ENCODE results near the gene ABCB6. TPM values are rescaled to one million over a fixed set of nuclear protein-coding genes. Genes with fewer than 3 reads are reported as not detected.

The ABCB6 gene
- polyA plus RNA-seq, 1 donor (not counting 4 experiments of a cell fraction or from before 2014, with no cell fraction given) = 10.5 TPM

DNA sequence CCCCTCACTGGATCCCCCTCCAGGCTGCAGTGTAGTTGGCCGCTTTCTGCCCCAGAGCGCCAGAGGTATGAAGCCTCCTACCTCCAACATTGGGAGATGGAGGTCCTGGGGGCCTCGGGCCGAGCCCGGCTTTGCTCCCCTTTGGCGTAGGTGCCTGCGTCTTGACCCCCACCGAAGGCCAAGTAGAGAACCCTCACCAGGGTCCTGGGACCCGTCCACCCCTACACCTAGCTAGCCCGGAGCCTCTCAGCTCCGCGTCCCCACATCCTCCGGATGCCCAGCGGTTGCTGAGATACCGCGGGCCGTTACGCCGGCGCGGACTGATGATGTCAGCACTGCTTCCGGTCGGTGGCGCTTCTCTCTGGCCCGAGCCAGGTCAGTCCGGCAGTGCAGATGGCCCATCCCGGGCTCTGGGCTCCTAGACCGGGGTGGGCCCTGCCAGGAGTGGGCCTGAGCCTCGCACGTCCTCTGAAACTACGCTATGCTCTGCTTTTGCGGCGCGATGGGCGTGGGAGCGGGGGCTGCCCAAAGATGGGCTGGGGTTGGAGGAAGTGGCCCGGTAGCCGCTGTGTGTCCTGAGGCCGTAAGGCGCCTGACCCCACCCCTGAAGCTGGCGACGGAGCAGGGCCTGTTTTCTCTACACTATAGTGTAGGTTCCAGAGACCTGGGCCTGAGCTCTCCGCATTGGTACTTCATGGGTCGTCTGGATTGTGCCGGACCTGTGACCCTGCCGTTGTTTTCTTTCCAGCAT, 26.6 kb upstream of the ABCB6 start, which contains the start of the genes GLB1L and STK16:
Gene GLB1L (minus strand): TSS at position 297 of the 751 bp plus-strand sequence. CDS start 1,871 bp downstream, outside the sequence.
Gene STK16 (plus strand): TSS at position 332 of the 751 bp plus-strand sequence. CDS start 521 bp downstream, outside the sequence.
- FAIRE-seq = no peak
- dilution Hi-C loops (cut with MboI; ENCODE audit: extremely low pct_ligation_motif_present, low sequenced_read_pairs) = no loop called here

DNA sequence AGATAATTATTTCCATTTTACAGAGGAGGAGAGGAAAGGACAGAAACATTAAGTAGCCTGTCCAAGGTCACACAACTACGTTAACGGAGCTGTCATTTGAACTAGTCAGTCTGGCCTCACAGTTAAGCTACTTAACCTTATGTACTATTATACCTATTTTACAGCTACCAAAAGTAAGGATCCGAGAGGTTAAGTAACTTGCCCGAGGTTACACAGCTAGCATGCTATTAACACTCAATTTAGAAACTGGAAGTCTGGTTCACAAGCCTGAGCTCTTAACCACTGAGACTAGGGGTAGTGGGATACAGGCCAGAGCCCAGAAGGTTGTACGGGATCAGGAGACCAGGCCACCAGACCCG, 26.0 kb upstream of the ABCB6 start:
- H4K20me1 ChIP-seq (ENCODE audit: control insufficient read depth, extremely low read depth, insufficient read depth, low read length) = peaks cover 3% of the 10 kb centered on the region

More for the DNA sequence above, 26.6 kb upstream of the ABCB6 start, which contains the start of the genes GLB1L and STK16:
- Histone ChIP-seq H3K9me3 (ENCODE audit: control insufficient read depth, low read depth, low read length) (no peaks in the 10 kb centered on the region), H3K9me1 (ENCODE audit: control insufficient read depth, extremely low read depth, insufficient read depth, low read length) (no peaks in the 10 kb centered on the region), H3K27ac (ENCODE audit: control insufficient read depth, insufficient read depth, low read length) (peak within 1 kb of the TSS; percentile 91), H3K4me1 (ENCODE audit: control insufficient read depth, extremely low read depth, insufficient read depth, low read length) (peaks cover 45% of the 10 kb centered on the region), H2AFZ (ENCODE audit: control insufficient read depth, low read length) (peak within 1 kb of the TSS; percentile 89), H3K36me3 (ENCODE audit: control insufficient read depth in 2 of 2, extremely low read depth in 1 of 2, insufficient read depth in 2 of 2, low read length in 2 of 2) (peaks cover 16 to 20% of the 10 kb centered on the region in 2 experiments), H3K27me3 (ENCODE audit: control insufficient read depth, extremely low read depth, insufficient read depth, low read length) (no peaks in the 10 kb centered on the region), H3K9ac (ENCODE audit: control insufficient read depth, extremely low read depth, insufficient read depth, low read length) (peak within 1 kb of the TSS; percentile 94), H3K4me3 (ENCODE audit: control insufficient read depth in 2 of 3, extremely low read depth in 1 of 3, insufficient read depth in 2 of 3, low read depth in 1 of 3, low read length in 3 of 3) (peak within 1 kb of the TSS; percentile 72 to 94 (median 92)), H3K4me2 (ENCODE audit: control insufficient read depth, extremely low read depth, insufficient read depth, low read depth, low read length) (peak within 1 kb of the TSS; percentile 98), H3K79me2 (ENCODE audit: control insufficient read depth, insufficient read depth, low read length) (peaks cover 27% of the 10 kb centered on the region), H4K20me1 (ENCODE audit: control insufficient read depth, extremely low read depth, insufficient read depth, low read length) (peaks cover 5% of the 10 kb centered on the region)
- DNase-seq (ENCODE audit: low read depth, low spot score) = peak; percentile 63
- TF ChIP-seq EZH2 (IDR thresholded peaks at IDR 0.05; ENCODE audit: low read length) = no peak
- TF ChIP-seq, protein P1, sequence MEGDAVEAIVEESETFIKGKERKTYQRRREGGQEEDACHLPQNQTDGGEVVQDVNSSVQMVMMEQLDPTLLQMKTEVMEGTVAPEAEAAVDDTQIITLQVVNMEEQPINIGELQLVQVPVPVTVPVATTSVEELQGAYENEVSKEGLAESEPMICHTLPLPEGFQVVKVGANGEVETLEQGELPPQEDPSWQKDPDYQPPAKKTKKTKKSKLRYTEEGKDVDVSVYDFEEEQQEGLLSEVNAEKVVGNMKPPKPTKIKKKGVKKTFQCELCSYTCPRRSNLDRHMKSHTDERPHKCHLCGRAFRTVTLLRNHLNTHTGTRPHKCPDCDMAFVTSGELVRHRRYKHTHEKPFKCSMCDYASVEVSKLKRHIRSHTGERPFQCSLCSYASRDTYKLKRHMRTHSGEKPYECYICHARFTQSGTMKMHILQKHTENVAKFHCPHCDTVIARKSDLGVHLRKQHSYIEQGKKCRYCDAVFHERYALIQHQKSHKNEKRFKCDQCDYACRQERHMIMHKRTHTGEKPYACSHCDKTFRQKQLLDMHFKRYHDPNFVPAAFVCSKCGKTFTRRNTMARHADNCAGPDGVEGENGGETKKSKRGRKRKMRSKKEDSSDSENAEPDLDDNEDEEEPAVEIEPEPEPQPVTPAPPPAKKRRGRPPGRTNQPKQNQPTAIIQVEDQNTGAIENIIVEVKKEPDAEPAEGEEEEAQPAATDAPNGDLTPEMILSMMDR (optimal IDR thresholded peaks at IDR 0.05 in 1 of 3, IDR thresholded peaks at IDR 0.05 in 1 of 3, conservative IDR thresholded peaks at IDR 0.05 in 1 of 3; ENCODE audit: extremely low read depth in 1 of 3, insufficient read depth in 2 of 3, low read length in 3 of 3) = no peak

More for the DNA sequence above, 26.0 kb upstream of the ABCB6 start:
- FAIRE-seq (no peak), DNase-seq (ENCODE audit: low read depth, low spot score) (no peak)
- dilution Hi-C loops (cut with MboI; ENCODE audit: extremely low pct_ligation_motif_present, low sequenced_read_pairs) = no loop called here
- H2AFZ ChIP-seq (ENCODE audit: control insufficient read depth, low read length) = peak overlapping the region; percentile 89
- peak overlapping the region; percentile 72 to 94 (median 92) for H3K4me3 ChIP-seq (ENCODE audit: control insufficient read depth in 2 of 3, extremely low read depth in 1 of 3, insufficient read depth in 2 of 3, low read depth in 1 of 3, low read length in 3 of 3)
- H3K27me3 ChIP-seq (ENCODE audit: control insufficient read depth, extremely low read depth, insufficient read depth, low read length) = no peaks in the 10 kb centered on the region
- no peaks in the 10 kb centered on the region for H3K9me1 ChIP-seq (ENCODE audit: control insufficient read depth, extremely low read depth, insufficient read depth, low read length)
- peak overlapping the region; percentile 98 for H3K4me2 ChIP-seq (ENCODE audit: control insufficient read depth, extremely low read depth, insufficient read depth, low read depth, low read length)
- H3K27ac ChIP-seq (ENCODE audit: control insufficient read depth, insufficient read depth, low read length) = peak overlapping the region; percentile 91
- H3K36me3 ChIP-seq (ENCODE audit: control insufficient read depth in 2 of 2, extremely low read depth in 1 of 2, insufficient read depth in 2 of 2, low read length in 2 of 2) = peaks cover 12 to 15% of the 10 kb centered on the region in 2 experiments
- TF ChIP-seq, protein P1 (optimal IDR thresholded peaks at IDR 0.05 in 1 of 3, IDR thresholded peaks at IDR 0.05 in 1 of 3, conservative IDR thresholded peaks at IDR 0.05 in 1 of 3; ENCODE audit: extremely low read depth in 1 of 3, insufficient read depth in 2 of 3, low read length in 3 of 3) = no peak
- no peak for TF ChIP-seq EZH2 (IDR thresholded peaks at IDR 0.05; ENCODE audit: low read length)
- peak overlapping the region; percentile 94 for H3K9ac ChIP-seq (ENCODE audit: control insufficient read depth, extremely low read depth, insufficient read depth, low read length)
- peaks cover 26% of the 10 kb centered on the region for H3K79me2 ChIP-seq (ENCODE audit: control insufficient read depth, insufficient read depth, low read length)
- H3K9me3 ChIP-seq (ENCODE audit: control insufficient read depth, low read depth, low read length) = no peaks in the 10 kb centered on the region
- peaks cover 40% of the 10 kb centered on the region for H3K4me1 ChIP-seq (ENCODE audit: control insufficient read depth, extremely low read depth, insufficient read depth, low read length)
